H9 (cell line): ENCODE data around the gene CERS6. TPM values are rescaled to one million over a fixed set of nuclear protein-coding genes. Genes with fewer than 3 reads are reported as not detected.
"Not testable (repeated sequence)": the region's sequence is repeated elsewhere in the genome, so short reads cannot be mapped to it uniquely, and the experiment has no call there.

Source experiments
- DNase-seq: peaks from one replicate; pipeline ENCODE4 v3.0.0-alpha.2; 2017
- H2AFZ ChIP-seq: one replicate; pipeline ENCODE4 v1.6.1; 2013; ENCODE audit warnings: mild to moderate bottlenecking, low read length, control low read depth, moderate library complexity
- H2AK5ac ChIP-seq: 2 replicates; pipeline ENCODE4 v1.6.1; 2013; ENCODE audit warnings: low read length, control low read depth, mixed read lengths; ENCODE audit not compliant: insufficient read length
- H2BK120ac ChIP-seq: one replicate; pipeline ENCODE4 v1.6.1; 2013; ENCODE audit warnings: low read depth, mild to moderate bottlenecking, low read length, control low read depth, inconsistent platforms; ENCODE audit not compliant: poor library complexity, severe bottlenecking
- H2BK12ac ChIP-seq: 2 replicates; pipeline ENCODE4 v1.6.1; 2013; ENCODE audit warnings: low read length, control low read depth, mixed read lengths, low read depth; ENCODE audit not compliant: insufficient read length
- H2BK15ac ChIP-seq: 2 replicates; pipeline ENCODE4 v1.6.1; 2013; ENCODE audit warnings: low read depth, low read length, control low read depth
- H2BK20ac ChIP-seq: one replicate; pipeline ENCODE4 v1.6.1; 2013; ENCODE audit warnings: low read depth, mild to moderate bottlenecking, low read length, control low read depth, inconsistent platforms; ENCODE audit not compliant: poor library complexity, severe bottlenecking
- H2BK5ac ChIP-seq: 2 replicates; pipeline ENCODE4 v1.6.1; 2013; ENCODE audit warnings: low read length, control low read depth, mixed read lengths; ENCODE audit not compliant: insufficient read length
- H3K14ac ChIP-seq: 2 replicates; pipeline ENCODE4 v1.6.1; 2013; ENCODE audit warnings: low read length, control low read depth; ENCODE audit not compliant: insufficient read depth
- H3K18ac ChIP-seq: 2 replicates; pipeline ENCODE4 v1.6.1; 2013; ENCODE audit warnings: low read depth, mild to moderate bottlenecking, mixed read lengths, low read length, control low read depth; ENCODE audit not compliant: insufficient read length
- H3K23ac ChIP-seq: 2 replicates; pipeline ENCODE4 v1.6.1; 2013; ENCODE audit warnings: low read length, control low read depth, mixed read lengths, low read depth; ENCODE audit not compliant: insufficient read length
- H3K23me2 ChIP-seq: 2 replicates; pipeline ENCODE4 v1.6.1; 2013; ENCODE audit warnings: low read depth, mild to moderate bottlenecking, mixed read lengths, low read length, control low read depth; ENCODE audit not compliant: insufficient read length, poor library complexity, severe bottlenecking
- H3K27ac ChIP-seq: 2 replicates; pipeline ENCODE4 v1.5.1; 2013; ENCODE audit warnings: low read length, control low read depth, mixed read lengths, low read depth; ENCODE audit not compliant: insufficient read length
- H3K27me3 ChIP-seq: 2 replicates; pipeline ENCODE4 v1.6.1; 2013; ENCODE audit warnings: low read length, control low read depth, inconsistent platforms; ENCODE audit not compliant: insufficient read depth
- H3K4ac ChIP-seq: 2 replicates; pipeline ENCODE4 v1.6.1; 2013; ENCODE audit warnings: low read depth, mild to moderate bottlenecking, control low read depth, inconsistent platforms, low read length, moderate library complexity
- H3K4me1 ChIP-seq: 2 replicates; pipeline ENCODE4 v1.6.1; 2013; ENCODE audit warnings: low read length, control low read depth, inconsistent platforms; ENCODE audit not compliant: insufficient read depth
- H3K4me2 ChIP-seq: 2 replicates; pipeline ENCODE4 v1.6.1; 2013; ENCODE audit warnings: low read length, control low read depth, mixed read lengths; ENCODE audit not compliant: insufficient read length, insufficient read depth
- H3K56ac ChIP-seq: 2 replicates; pipeline ENCODE4 v1.6.1; 2013; ENCODE audit warnings: low read depth, mild to moderate bottlenecking, mixed read lengths, low read length, control low read depth; ENCODE audit not compliant: insufficient read length
- H3K79me1 ChIP-seq: 2 replicates; pipeline ENCODE4 v1.6.1; 2013; ENCODE audit warnings: low read depth, mild to moderate bottlenecking, moderate library complexity, low read length, control low read depth, inconsistent platforms; ENCODE audit not compliant: insufficient read depth, poor library complexity, severe bottlenecking
- H3K79me2 ChIP-seq: 2 replicates; pipeline ENCODE4 v1.6.1; 2013; ENCODE audit warnings: low read length, control low read depth, inconsistent platforms; ENCODE audit not compliant: insufficient read depth
- H3K9ac ChIP-seq: 2 replicates; pipeline ENCODE4 v1.6.1; 2013; ENCODE audit warnings: low read length, control low read depth, mixed read lengths; ENCODE audit not compliant: insufficient read length; ENCODE audit errors: extremely low read depth
- H3K9me3 ChIP-seq: one replicate; pipeline ENCODE4 v1.6.1; 2013; ENCODE audit warnings: low read depth, low read length, inconsistent platforms; ENCODE audit not compliant: control insufficient read depth
- H3T11ph ChIP-seq: one replicate; pipeline ENCODE4 v1.6.1; 2013; ENCODE audit warnings: mild to moderate bottlenecking, low read length, control low read depth, inconsistent platforms
- H4K20me1 ChIP-seq: one replicate; pipeline ENCODE4 v1.6.1; 2013; ENCODE audit not compliant: control insufficient read depth, insufficient read length, insufficient read depth
- H4K5ac ChIP-seq: 2 replicates; pipeline ENCODE4 v1.6.1; 2013; ENCODE audit warnings: low read depth, mild to moderate bottlenecking, mixed read lengths, low read length, control low read depth; ENCODE audit not compliant: insufficient read length
- H4K8ac ChIP-seq: replicated peaks from 2 replicates; pipeline ENCODE4 v1.6.1; 2013; ENCODE audit warnings: low read length, control low read depth, mixed read lengths, low read depth; ENCODE audit not compliant: insufficient read length
- H4K91ac ChIP-seq: 2 replicates; pipeline ENCODE4 v1.6.1; 2013; ENCODE audit warnings: low read depth, mild to moderate bottlenecking, moderate library complexity, mixed read lengths, low read length, control low read depth; ENCODE audit not compliant: insufficient read length
- H3K27ac Mint-ChIP-seq, 3 experiments: 2 replicates in 2 of 3; 3 replicates in 1 of 3; pipeline ENCODE4 v1.8.0; 2020 to 2021; ENCODE audit warnings: mixed read lengths in 3 of 3, mild to moderate bottlenecking in 1 of 3, moderate library complexity in 1 of 3
- H3K27me3 Mint-ChIP-seq: 2 replicates; pipeline ENCODE4 v1.8.0; 2021; ENCODE audit warnings: low read depth, mild to moderate bottlenecking, moderate library complexity, mixed read lengths
- H3K36me3 Mint-ChIP-seq, 3 experiments: 2 replicates in 2 of 3; 3 replicates in 1 of 3; pipeline ENCODE4 v1.8.0; 2020 to 2021; ENCODE audit warnings: low read depth in 3 of 3, mixed read lengths in 3 of 3; ENCODE audit not compliant: insufficient read depth in 1 of 3
- H3K4me1 Mint-ChIP-seq, 2 experiments: 2 replicates each; pipeline ENCODE4 v1.8.0; 2020; ENCODE audit warnings: mixed read lengths in 2 of 2
- H3K4me3 Mint-ChIP-seq, 2 experiments: 2 replicates in 1 of 2; 3 replicates in 1 of 2; pipeline ENCODE4 v1.8.0; 2020 to 2021; ENCODE audit warnings: mild to moderate bottlenecking in 2 of 2, mixed read lengths in 2 of 2, moderate library complexity in 1 of 2
- H3K9me3 Mint-ChIP-seq, 2 experiments: 2 replicates in 1 of 2; 3 replicates in 1 of 2; pipeline ENCODE4 v1.8.0; 2020; ENCODE audit warnings: mild to moderate bottlenecking in 2 of 2, mixed read lengths in 2 of 2, moderate library complexity in 1 of 2
- WGBS: extraction: QIAGEN DNeasy Blood & Tissue Kit; methylation state at CpG from one replicate; pipeline ENCODE4 v1.1.7; 2013; ENCODE audit warnings: missing lambda C conversion rate, low lambda C conversion rate, mixed read lengths; ENCODE audit not compliant: insufficient read length; ENCODE audit errors: extremely low coverage; 5-methylcytosine and 5-hydroxymethylcytosine counted together
- total RNA-seq: library from RNA; stranded (reverse); gene quantifications from 2 replicates; pipeline ENCODE4 v1.2.1, GENCODE V29; 2021
- TF ChIP-seq, protein P1 (sequence below): fragments of 200-600 bp; sonication (generic); conservative IDR thresholded peaks from 3 replicates; pipeline ENCODE4 v1.8.0; 2021; ENCODE audit warnings: antibody characterized with exemption, mild to moderate bottlenecking

Gene CERS6
- total RNA-seq, 1 experiment from 2014 or later: 17.7 TPM

DNA sequence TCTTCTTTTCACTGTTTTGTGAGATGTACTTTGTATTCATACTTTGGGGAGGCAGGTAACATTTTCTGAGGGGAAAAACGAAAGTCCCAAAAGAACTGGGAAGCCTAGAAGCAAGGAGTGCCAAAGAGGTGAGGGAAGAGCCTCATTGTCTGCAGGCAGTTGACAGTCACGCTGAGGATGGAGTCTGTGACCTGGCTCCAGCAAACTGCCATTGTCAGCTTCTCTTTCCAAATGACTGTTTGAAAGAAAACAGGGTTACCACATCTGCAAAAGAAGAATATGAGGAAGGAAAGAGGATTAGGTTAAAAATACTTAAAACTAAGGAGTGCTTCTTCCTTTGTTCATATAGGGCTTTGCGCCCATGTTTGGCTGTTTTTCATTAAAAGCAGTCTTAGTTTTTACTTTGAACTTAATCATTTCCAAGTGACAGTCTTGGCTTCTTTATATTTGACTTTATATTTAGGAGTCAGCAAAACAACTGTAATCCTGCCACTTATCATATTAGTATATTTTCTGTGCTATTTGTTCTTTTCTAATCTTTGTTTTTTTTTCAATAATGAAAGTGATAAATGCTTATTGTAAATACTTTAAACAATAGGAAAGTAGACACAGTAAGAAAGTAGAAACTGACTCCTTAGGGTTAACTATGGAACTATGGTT, 35.0 kb downstream of the CERS6 start:
- no peak overlapping the region for H3K56ac ChIP-seq
- no peak overlapping the region for H3K4me2 ChIP-seq
- H4K91ac ChIP-seq: no peak overlapping the region
- peaks cover 0 to 4% of the 10 kb centered on the region in 2 experiments; a peak in 1 of 5 replicates for H3K9me3 Mint-ChIP-seq
- no peak overlapping the region for H4K5ac ChIP-seq
- no peaks in the 10 kb centered on the region for H3K27me3 Mint-ChIP-seq
- H2BK5ac ChIP-seq: no peak overlapping the region
- H2AFZ ChIP-seq: no peak overlapping the region
- no peak overlapping the region for H2AK5ac ChIP-seq
- no peak overlapping the region for H3K4me3 Mint-ChIP-seq
- peaks cover 1% of the 10 kb centered on the region; the same call in 1 of the 2 replicates for H3K79me2 ChIP-seq
- H3K27me3 ChIP-seq: no peaks in the 10 kb centered on the region
- H3K36me3 Mint-ChIP-seq: peaks cover 0 to 16% (median 5%) of the 10 kb centered on the region in 3 experiments; a peak in 4 of 7 replicates
- no peak overlapping the region for H4K8ac ChIP-seq
- H2BK12ac ChIP-seq: no peak overlapping the region
- H3K9me3 ChIP-seq: no peaks in the 10 kb centered on the region
- H4K20me1 ChIP-seq: no peaks in the 10 kb centered on the region
- no peak overlapping the region for H2BK120ac ChIP-seq
- no peak for DNase-seq
- no peak overlapping the region for H3K23ac ChIP-seq
- whole genome bisulfite sequencing: no CpG with 5 or more reads among the region's 3 CpGs
- H3K18ac ChIP-seq: no peak overlapping the region
- H3K14ac ChIP-seq: no peak overlapping the region
- H3K23me2 ChIP-seq: no peaks in the 10 kb centered on the region
- no peak overlapping the region for H3K4ac ChIP-seq
- no peak overlapping the region for H3T11ph ChIP-seq
- H2BK15ac ChIP-seq: no peak overlapping the region
- no peak overlapping the region for H3K9ac ChIP-seq
- peak overlapping the region in 2 of 3 experiments; percentile 81 to 91; a peak in 4 of 7 replicates for H3K27ac Mint-ChIP-seq
- H3K4me1 Mint-ChIP-seq: peaks cover 47 to 55% of the 10 kb centered on the region in 2 experiments
- H3K27ac ChIP-seq: no peak overlapping the region
- peaks cover 5% of the 10 kb centered on the region; the same call in 1 of the 2 replicates for H3K4me1 ChIP-seq
- H3K79me1 ChIP-seq: no peaks in the 10 kb centered on the region
- H2BK20ac ChIP-seq: no peak overlapping the region
- TF ChIP-seq, protein P1, sequence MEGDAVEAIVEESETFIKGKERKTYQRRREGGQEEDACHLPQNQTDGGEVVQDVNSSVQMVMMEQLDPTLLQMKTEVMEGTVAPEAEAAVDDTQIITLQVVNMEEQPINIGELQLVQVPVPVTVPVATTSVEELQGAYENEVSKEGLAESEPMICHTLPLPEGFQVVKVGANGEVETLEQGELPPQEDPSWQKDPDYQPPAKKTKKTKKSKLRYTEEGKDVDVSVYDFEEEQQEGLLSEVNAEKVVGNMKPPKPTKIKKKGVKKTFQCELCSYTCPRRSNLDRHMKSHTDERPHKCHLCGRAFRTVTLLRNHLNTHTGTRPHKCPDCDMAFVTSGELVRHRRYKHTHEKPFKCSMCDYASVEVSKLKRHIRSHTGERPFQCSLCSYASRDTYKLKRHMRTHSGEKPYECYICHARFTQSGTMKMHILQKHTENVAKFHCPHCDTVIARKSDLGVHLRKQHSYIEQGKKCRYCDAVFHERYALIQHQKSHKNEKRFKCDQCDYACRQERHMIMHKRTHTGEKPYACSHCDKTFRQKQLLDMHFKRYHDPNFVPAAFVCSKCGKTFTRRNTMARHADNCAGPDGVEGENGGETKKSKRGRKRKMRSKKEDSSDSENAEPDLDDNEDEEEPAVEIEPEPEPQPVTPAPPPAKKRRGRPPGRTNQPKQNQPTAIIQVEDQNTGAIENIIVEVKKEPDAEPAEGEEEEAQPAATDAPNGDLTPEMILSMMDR: no peak

DNA sequence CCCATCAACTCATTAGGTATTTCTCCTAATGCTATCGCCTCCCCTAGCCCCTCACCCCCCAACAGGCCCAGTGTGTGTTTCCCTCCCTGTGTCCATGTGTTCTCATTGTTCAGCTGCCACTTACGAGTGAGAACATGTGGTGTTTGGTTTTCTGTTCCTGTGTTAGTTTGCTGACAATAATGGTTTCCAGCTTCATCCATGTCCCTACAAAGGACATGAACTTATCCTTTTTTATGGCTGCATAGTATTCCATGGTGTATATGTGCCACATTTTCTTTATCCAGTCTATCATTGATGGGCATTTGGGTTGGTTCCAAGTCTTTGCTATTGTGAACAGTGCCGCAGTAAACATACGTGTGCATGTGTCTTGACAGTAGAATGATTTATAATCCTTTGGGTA, 35.7 kb downstream of the CERS6 start:
- not testable (repeated sequence) for H2BK5ac ChIP-seq, H2BK120ac ChIP-seq, H2AK5ac ChIP-seq, H4K5ac ChIP-seq, H3K79me2 ChIP-seq, H3K4me1 ChIP-seq, H2BK12ac ChIP-seq, H3K23ac ChIP-seq, H4K8ac ChIP-seq, H4K91ac ChIP-seq, H3K4me3 Mint-ChIP-seq, H3K9me3 Mint-ChIP-seq, H3K27me3 Mint-ChIP-seq, H3K18ac ChIP-seq, H3K9ac ChIP-seq, DNase-seq, H3K23me2 ChIP-seq, H3K4ac ChIP-seq, H3K14ac ChIP-seq, H2AFZ ChIP-seq, H4K20me1 ChIP-seq, H3K4me2 ChIP-seq, H2BK15ac ChIP-seq, H3K9me3 ChIP-seq, H2BK20ac ChIP-seq, H3K56ac ChIP-seq, H3K27me3 ChIP-seq, H3T11ph ChIP-seq, H3K79me1 ChIP-seq, H3K27ac ChIP-seq
- 0 out of 7 replicates have a peak overlapping the region, but pooled peaks of 1 of the 3 experiments have one; percentile 32 for H3K27ac Mint-ChIP-seq
- WGBS: no CpG with 5 or more reads among the region's 4 CpGs
- H3K36me3 Mint-ChIP-seq: peaks cover 0 to 16% (median 5%) of the 10 kb centered on the region in 3 experiments; a peak in 4 of 7 replicates
- H3K4me1 Mint-ChIP-seq: peaks cover 40 to 49% of the 10 kb centered on the region in 2 experiments
